Measurements from ENCODE around the gene SCARF2.
"Not testable (repeated sequence)": the region's sequence is repeated elsewhere in the genome, so short reads cannot be mapped to it uniquely, and the experiment has no call there.

The SCARF2 gene

DNA sequence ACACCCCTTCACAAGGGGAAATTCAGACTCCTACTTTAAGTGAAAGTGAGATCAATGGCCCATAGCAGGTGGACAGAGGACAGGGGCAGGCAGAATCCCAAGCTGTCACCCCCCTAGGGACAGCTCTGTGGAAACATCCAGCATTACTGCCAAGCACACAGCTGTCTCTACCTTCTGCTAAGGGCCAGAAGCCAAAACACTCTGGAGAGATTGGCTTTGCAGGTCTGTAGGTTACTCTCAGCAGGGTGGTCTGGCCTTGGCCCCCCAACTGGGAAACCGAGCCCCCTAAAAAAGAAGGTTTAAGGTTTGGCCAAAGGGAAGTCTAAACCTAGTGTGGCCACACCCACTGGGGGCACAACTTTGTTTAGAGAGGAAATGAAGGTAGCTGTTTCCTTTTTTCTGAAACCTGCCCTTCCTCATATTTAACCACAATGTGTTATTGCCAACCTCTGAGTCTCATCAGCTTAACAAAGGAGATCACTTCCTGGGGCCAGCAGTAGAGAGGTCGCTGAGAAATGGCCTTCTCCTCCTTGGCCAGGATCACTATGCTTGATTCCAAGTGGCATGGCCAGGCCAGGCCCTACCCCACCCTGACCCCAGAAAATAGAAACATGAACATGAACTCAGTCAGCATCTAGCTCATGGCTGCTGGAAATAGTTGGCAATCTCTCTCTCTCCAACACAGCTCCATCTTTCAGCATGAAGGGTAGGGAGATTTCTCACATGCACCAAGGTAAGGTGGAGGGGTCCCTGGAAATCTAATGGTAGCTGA is 25.9 kb upstream of the SCARF2 start:
- no peak for DNase-seq (ENCODE audit: low spot score)

- DNase-seq (ENCODE audit: low spot score), result no peak
Measured at GRCh38 chr22:20459862-20460261, 22.2 kb upstream of the SCARF2 start.

DNA sequence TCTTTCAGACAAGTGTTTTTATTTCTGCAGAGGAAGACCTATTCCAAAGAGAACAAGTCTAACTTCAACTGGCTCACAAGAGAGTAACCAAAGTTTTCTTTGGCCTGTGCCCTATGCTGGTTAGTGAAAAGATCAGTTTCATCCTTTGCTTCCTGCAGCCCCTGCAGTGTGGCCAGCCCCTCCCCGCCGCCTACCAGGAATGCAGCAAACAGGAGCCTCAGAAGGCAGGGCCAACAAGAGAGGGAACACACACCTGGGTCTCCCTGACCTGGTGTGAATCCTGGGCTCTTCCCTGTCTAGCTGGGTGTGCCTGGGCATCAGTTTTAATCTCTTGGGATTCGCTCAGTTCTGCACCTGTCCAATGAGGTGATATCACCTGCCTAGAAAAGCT is 21.5 kb upstream of the SCARF2 start:
- no peak for DNase-seq (ENCODE audit: low spot score)

GRCh38 chr22:20458530-20459151 is 21.0 kb upstream of the SCARF2 start:
- no peak for DNase-seq (ENCODE audit: low spot score)

- DNase-seq (ENCODE audit: low spot score), result no peak
Measured at GRCh38 chr22:20457506-20458240, 20.0 kb upstream of the SCARF2 start.

DNA sequence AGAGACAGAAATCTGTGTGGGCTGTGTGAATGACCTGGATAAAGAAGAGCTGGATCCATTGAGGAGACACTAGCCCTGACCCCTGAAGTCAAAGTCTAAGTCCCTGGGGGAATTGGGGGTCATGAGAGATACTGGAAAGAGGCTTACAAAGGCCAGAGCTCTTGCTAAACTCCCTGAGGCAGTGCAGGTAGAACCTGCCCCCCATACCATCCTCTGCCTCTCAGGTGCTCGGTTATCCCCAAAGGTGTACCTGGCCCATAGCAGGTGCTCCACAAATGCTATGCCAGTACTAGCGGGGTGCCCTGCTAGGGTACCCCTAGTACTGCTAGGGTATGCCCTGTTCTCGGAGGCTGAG is 19.1 kb upstream of the SCARF2 start:
- no peak for DNase-seq (ENCODE audit: low spot score)

GRCh38 chr22:20456064-20456721 is 18.6 kb upstream of the SCARF2 start:
- DNase-seq (ENCODE audit: low spot score), result peak; percentile 92

DNA sequence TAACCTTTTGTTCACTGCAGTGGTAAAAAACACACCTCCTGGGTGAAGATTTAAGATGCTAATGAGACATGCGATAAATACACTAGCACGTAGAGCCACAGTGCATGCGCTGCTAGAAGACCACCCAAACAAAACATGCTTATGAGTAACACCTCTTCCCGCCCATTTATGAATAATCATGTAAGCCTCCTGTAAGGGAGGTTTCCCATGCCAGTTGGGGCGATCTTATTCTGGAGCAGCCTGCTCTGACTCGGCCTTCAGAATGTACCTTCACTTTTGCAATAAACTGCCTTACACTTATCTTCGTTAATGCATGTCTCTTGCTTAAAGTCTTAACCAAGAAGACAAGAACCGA is 18.1 kb upstream of the SCARF2 start:
- no peak for DNase-seq (ENCODE audit: low spot score)

DNA sequence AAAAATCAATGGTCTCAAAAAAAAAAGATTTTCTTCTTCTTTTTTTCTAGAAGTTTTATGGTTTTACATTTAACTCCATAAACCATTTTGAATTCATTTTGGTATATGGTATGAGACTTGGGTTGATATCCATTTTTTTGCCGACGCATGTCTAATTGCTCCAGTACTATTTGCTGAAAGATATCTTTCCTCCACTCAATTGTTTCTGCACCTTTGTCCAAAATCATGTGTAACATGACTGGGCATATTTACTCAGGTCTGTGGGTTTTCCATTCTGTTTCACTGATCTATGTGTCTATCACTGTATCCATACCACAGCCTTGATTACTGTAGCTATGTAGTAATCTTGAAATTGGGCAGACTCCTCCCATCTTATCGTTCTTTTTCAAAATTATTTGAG is 15.6 kb upstream of the SCARF2 start:
- DNase-seq (ENCODE audit: low spot score), result no peak

- no peak for DNase-seq (ENCODE audit: low spot score)
Measured at GRCh38 chr22:20451920-20452319, 14.3 kb upstream of the SCARF2 start.

GRCh38 chr22:20451129-20451778 is 13.6 kb upstream of the SCARF2 start:
- DNase-seq (ENCODE audit: low spot score), result not testable (repeated sequence)

- no peak for DNase-seq (ENCODE audit: low spot score)
Measured at GRCh38 chr22:20450551-20450906, 12.9 kb upstream of the SCARF2 start.

DNA sequence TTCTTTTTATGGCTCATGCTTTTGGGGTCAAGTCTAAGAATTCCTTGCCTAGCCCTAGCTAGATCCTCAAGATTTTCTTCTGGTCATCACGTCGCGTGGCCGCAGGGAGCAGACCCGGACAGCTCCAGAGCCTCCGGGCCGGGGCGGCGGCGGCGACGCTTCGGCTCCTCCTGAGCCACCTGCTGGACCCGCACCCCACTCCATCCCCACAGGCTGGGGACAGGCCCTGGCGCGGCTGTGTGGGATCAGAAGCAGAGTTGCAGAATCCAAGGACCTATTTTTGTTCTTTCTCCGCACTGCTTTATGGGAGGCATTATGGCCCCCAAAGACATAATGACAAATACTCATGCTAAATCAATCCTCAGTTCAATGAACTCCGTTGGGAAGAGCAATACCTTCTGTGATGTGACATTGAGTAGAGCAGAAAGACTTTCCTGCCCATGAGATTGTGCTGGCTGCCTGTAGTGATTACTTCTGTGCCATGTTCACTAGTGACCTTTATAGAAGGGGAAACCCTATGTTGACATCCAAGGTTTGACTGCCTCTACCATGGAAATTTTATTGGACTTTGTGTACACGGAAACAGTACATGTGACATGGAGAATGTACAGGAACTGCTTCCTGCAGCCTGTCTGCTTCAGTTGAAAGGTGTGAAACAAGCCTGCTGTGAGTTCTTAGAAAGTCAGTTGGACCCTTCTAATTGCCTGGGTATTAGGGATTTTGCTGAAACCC is 12.4 kb upstream of the SCARF2 start:
- DNase-seq (ENCODE audit: low spot score), result no peak

- no peak for DNase-seq (ENCODE audit: low spot score)
Measured at GRCh38 chr22:20448630-20449029, 11.0 kb upstream of the SCARF2 start.

GRCh38 chr22:20446383-20446970 is 8.9 kb upstream of the SCARF2 start:
- no peak for DNase-seq (ENCODE audit: low spot score)

GRCh38 chr22:20444325-20444724 is 6.7 kb upstream of the SCARF2 start:
- DNase-seq (ENCODE audit: low spot score), result no peak

DNA sequence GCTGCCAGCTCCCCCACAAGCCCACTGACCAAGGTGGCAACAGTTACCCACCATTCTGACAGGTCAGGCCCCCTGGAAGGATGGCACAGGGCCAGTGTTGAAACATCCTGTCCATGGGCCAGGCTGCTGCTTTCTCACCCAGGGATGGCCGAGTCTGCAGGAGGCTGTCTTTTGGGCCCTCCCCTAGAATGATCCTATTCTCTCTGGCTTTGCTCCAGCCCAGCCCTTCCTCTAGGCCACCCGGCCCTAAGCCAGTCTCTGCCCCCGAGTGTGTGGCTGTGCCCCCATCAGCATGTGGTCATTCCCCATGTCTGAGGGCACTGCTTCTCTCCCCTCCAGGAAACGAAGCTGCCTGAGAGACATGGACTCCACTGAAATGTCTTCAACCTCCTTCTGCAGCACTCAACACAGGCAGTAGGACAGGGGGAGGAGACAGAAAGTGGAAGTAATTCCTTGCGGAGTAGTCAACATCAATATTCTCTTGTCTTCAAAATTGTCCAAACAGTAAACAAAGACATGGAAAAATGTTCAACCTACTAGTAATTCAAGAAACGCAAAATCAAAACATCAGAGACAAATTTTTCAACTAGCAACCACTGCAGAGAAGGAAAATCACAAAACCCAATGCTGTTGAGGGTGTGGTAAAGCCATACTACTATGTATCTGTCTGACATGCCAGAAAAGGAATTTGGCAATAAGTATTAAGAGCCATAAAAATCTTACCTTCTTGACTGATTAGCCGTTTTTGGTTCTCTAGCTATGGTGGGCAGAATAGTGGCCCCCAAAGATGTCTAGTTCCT is 5.1 kb upstream of the SCARF2 start:
- DNase-seq (ENCODE audit: low spot score), result no peak

GRCh38 chr22:20441631-20442484 is 4.2 kb upstream of the SCARF2 start:
- no peak for DNase-seq (ENCODE audit: low spot score)

All from AG08395 (cell line).